Dedifferentiated amniotic fluid mesenchymal stem cell (primary cell): Measurements from ENCODE around the gene SLC22A12.
A peak's percentile ranks its signal among the peaks of the same experiment; 100 is the strongest.

Experiments
- DNase-seq: peaks from one replicate; pipeline ENCODE4 v3.0.0-alpha.2; 2016; ENCODE audit errors: extremely low spot score

The SLC22A12 gene

GRCh38 chr11:64562723-64563351 lies 28.2 kb upstream of the SLC22A12 start:
- DNase-seq = no peak

GRCh38 chr11:64563966-64564365 lies 27.1 kb upstream of the SLC22A12 start:
- DNase-seq = no peak

- no peak for DNase-seq
Observed at GRCh38 chr11:64564419-64564818, 26.6 kb upstream of the SLC22A12 start.

- DNase-seq = no peak
Observed at GRCh38 chr11:64564947-64565889, 25.8 kb upstream of the SLC22A12 start.

- DNase-seq = peak; percentile 51
Observed at GRCh38 chr11:64566042-64566914, 24.7 kb upstream of the SLC22A12 start.

GRCh38 chr11:64566915-64567891 lies 23.8 kb upstream of the SLC22A12 start:
- DNase-seq = no peak

GRCh38 chr11:64568041-64568571 lies 22.9 kb upstream of the SLC22A12 start:
- no peak for DNase-seq

- no peak for DNase-seq
Observed at GRCh38 chr11:64568584-64569140, 22.4 kb upstream of the SLC22A12 start.

GRCh38 chr11:64569300-64569970 lies 21.6 kb upstream of the SLC22A12 start:
- no peak for DNase-seq

- no peak for DNase-seq
Observed at GRCh38 chr11:64570341-64570740, 20.7 kb upstream of the SLC22A12 start.

GRCh38 chr11:64571050-64571409 lies 20.0 kb upstream of the SLC22A12 start:
- no peak for DNase-seq

- no peak for DNase-seq
Observed at GRCh38 chr11:64571410-64572091, 19.5 kb upstream of the SLC22A12 start.

- no peak for DNase-seq
Observed at GRCh38 chr11:64572143-64572542, 18.9 kb upstream of the SLC22A12 start.

- DNase-seq = no peak
Observed at GRCh38 chr11:64577202-64577601, 13.8 kb upstream of the SLC22A12 start.

GRCh38 chr11:64580412-64580811 lies 10.6 kb upstream of the SLC22A12 start:
- DNase-seq = no peak

- no peak for DNase-seq
Observed at GRCh38 chr11:64581057-64581523, 9.9 kb upstream of the SLC22A12 start.

- DNase-seq = no peak
Observed at GRCh38 chr11:64582885-64583284, 8.1 kb upstream of the SLC22A12 start.

GRCh38 chr11:64583296-64584262 lies 7.4 kb upstream of the SLC22A12 start:
- DNase-seq = no peak
